H9 (cell line): ENCODE measurements around the gene UTP11. TPM values are rescaled to one million over a fixed set of nuclear protein-coding genes. Genes with fewer than 3 reads are reported as not detected.

Experiments
- DNase-seq: peaks from one replicate; pipeline ENCODE4 v3.0.0-alpha.2; 2017
- H2AFZ ChIP-seq: one replicate; pipeline ENCODE4 v1.6.1; 2013; ENCODE audit warnings: mild to moderate bottlenecking, low read length, control low read depth, moderate library complexity
- H2AK5ac ChIP-seq: 2 replicates; pipeline ENCODE4 v1.6.1; 2013; ENCODE audit warnings: low read length, control low read depth, mixed read lengths; ENCODE audit not compliant: insufficient read length
- H2BK120ac ChIP-seq: one replicate; pipeline ENCODE4 v1.6.1; 2013; ENCODE audit warnings: low read depth, mild to moderate bottlenecking, low read length, control low read depth, inconsistent platforms; ENCODE audit not compliant: poor library complexity, severe bottlenecking
- H2BK12ac ChIP-seq: 2 replicates; pipeline ENCODE4 v1.6.1; 2013; ENCODE audit warnings: low read length, control low read depth, mixed read lengths, low read depth; ENCODE audit not compliant: insufficient read length
- H2BK15ac ChIP-seq: 2 replicates; pipeline ENCODE4 v1.6.1; 2013; ENCODE audit warnings: low read depth, low read length, control low read depth
- H2BK20ac ChIP-seq: one replicate; pipeline ENCODE4 v1.6.1; 2013; ENCODE audit warnings: low read depth, mild to moderate bottlenecking, low read length, control low read depth, inconsistent platforms; ENCODE audit not compliant: poor library complexity, severe bottlenecking
- H2BK5ac ChIP-seq: 2 replicates; pipeline ENCODE4 v1.6.1; 2013; ENCODE audit warnings: low read length, control low read depth, mixed read lengths; ENCODE audit not compliant: insufficient read length
- H3K14ac ChIP-seq: 2 replicates; pipeline ENCODE4 v1.6.1; 2013; ENCODE audit warnings: low read length, control low read depth; ENCODE audit not compliant: insufficient read depth
- H3K18ac ChIP-seq: 2 replicates; pipeline ENCODE4 v1.6.1; 2013; ENCODE audit warnings: low read depth, mild to moderate bottlenecking, mixed read lengths, low read length, control low read depth; ENCODE audit not compliant: insufficient read length
- H3K23ac ChIP-seq: 2 replicates; pipeline ENCODE4 v1.6.1; 2013; ENCODE audit warnings: low read length, control low read depth, mixed read lengths, low read depth; ENCODE audit not compliant: insufficient read length
- H3K23me2 ChIP-seq: 2 replicates; pipeline ENCODE4 v1.6.1; 2013; ENCODE audit warnings: low read depth, mild to moderate bottlenecking, mixed read lengths, low read length, control low read depth; ENCODE audit not compliant: insufficient read length, poor library complexity, severe bottlenecking
- H3K27ac ChIP-seq: 2 replicates; pipeline ENCODE4 v1.5.1; 2013; ENCODE audit warnings: low read length, control low read depth, mixed read lengths, low read depth; ENCODE audit not compliant: insufficient read length
- H3K27me3 ChIP-seq: 2 replicates; pipeline ENCODE4 v1.6.1; 2013; ENCODE audit warnings: low read length, control low read depth, inconsistent platforms; ENCODE audit not compliant: insufficient read depth
- H3K4ac ChIP-seq: 2 replicates; pipeline ENCODE4 v1.6.1; 2013; ENCODE audit warnings: low read depth, mild to moderate bottlenecking, control low read depth, inconsistent platforms, low read length, moderate library complexity
- H3K4me1 ChIP-seq: 2 replicates; pipeline ENCODE4 v1.6.1; 2013; ENCODE audit warnings: low read length, control low read depth, inconsistent platforms; ENCODE audit not compliant: insufficient read depth
- H3K4me2 ChIP-seq: 2 replicates; pipeline ENCODE4 v1.6.1; 2013; ENCODE audit warnings: low read length, control low read depth, mixed read lengths; ENCODE audit not compliant: insufficient read length, insufficient read depth
- H3K56ac ChIP-seq: 2 replicates; pipeline ENCODE4 v1.6.1; 2013; ENCODE audit warnings: low read depth, mild to moderate bottlenecking, mixed read lengths, low read length, control low read depth; ENCODE audit not compliant: insufficient read length
- H3K79me1 ChIP-seq: 2 replicates; pipeline ENCODE4 v1.6.1; 2013; ENCODE audit warnings: low read depth, mild to moderate bottlenecking, moderate library complexity, low read length, control low read depth, inconsistent platforms; ENCODE audit not compliant: insufficient read depth, poor library complexity, severe bottlenecking
- H3K79me2 ChIP-seq: 2 replicates; pipeline ENCODE4 v1.6.1; 2013; ENCODE audit warnings: low read length, control low read depth, inconsistent platforms; ENCODE audit not compliant: insufficient read depth
- H3K9ac ChIP-seq: 2 replicates; pipeline ENCODE4 v1.6.1; 2013; ENCODE audit warnings: low read length, control low read depth, mixed read lengths; ENCODE audit not compliant: insufficient read length; ENCODE audit errors: extremely low read depth
- H3K9me3 ChIP-seq: one replicate; pipeline ENCODE4 v1.6.1; 2013; ENCODE audit warnings: low read depth, low read length, inconsistent platforms; ENCODE audit not compliant: control insufficient read depth
- H3T11ph ChIP-seq: one replicate; pipeline ENCODE4 v1.6.1; 2013; ENCODE audit warnings: mild to moderate bottlenecking, low read length, control low read depth, inconsistent platforms
- H4K20me1 ChIP-seq: one replicate; pipeline ENCODE4 v1.6.1; 2013; ENCODE audit not compliant: control insufficient read depth, insufficient read length, insufficient read depth
- H4K5ac ChIP-seq: 2 replicates; pipeline ENCODE4 v1.6.1; 2013; ENCODE audit warnings: low read depth, mild to moderate bottlenecking, mixed read lengths, low read length, control low read depth; ENCODE audit not compliant: insufficient read length
- H4K8ac ChIP-seq: replicated peaks from 2 replicates; pipeline ENCODE4 v1.6.1; 2013; ENCODE audit warnings: low read length, control low read depth, mixed read lengths, low read depth; ENCODE audit not compliant: insufficient read length
- H4K91ac ChIP-seq: 2 replicates; pipeline ENCODE4 v1.6.1; 2013; ENCODE audit warnings: low read depth, mild to moderate bottlenecking, moderate library complexity, mixed read lengths, low read length, control low read depth; ENCODE audit not compliant: insufficient read length
- H3K27ac Mint-ChIP-seq, 3 experiments: 2 replicates in 2 of 3; 3 replicates in 1 of 3; pipeline ENCODE4 v1.8.0; 2020 to 2021; ENCODE audit warnings: mixed read lengths in 3 of 3, mild to moderate bottlenecking in 1 of 3, moderate library complexity in 1 of 3
- H3K27me3 Mint-ChIP-seq: 2 replicates; pipeline ENCODE4 v1.8.0; 2021; ENCODE audit warnings: low read depth, mild to moderate bottlenecking, moderate library complexity, mixed read lengths
- H3K36me3 Mint-ChIP-seq, 3 experiments: 2 replicates in 2 of 3; 3 replicates in 1 of 3; pipeline ENCODE4 v1.8.0; 2020 to 2021; ENCODE audit warnings: low read depth in 3 of 3, mixed read lengths in 3 of 3; ENCODE audit not compliant: insufficient read depth in 1 of 3
- H3K4me1 Mint-ChIP-seq, 2 experiments: 2 replicates each; pipeline ENCODE4 v1.8.0; 2020; ENCODE audit warnings: mixed read lengths in 2 of 2
- H3K4me3 Mint-ChIP-seq, 2 experiments: 2 replicates in 1 of 2; 3 replicates in 1 of 2; pipeline ENCODE4 v1.8.0; 2020 to 2021; ENCODE audit warnings: mild to moderate bottlenecking in 2 of 2, mixed read lengths in 2 of 2, moderate library complexity in 1 of 2
- H3K9me3 Mint-ChIP-seq, 2 experiments: 2 replicates in 1 of 2; 3 replicates in 1 of 2; pipeline ENCODE4 v1.8.0; 2020; ENCODE audit warnings: mild to moderate bottlenecking in 2 of 2, mixed read lengths in 2 of 2, moderate library complexity in 1 of 2
- CTCF ChIP-seq: fragments of 200-600 bp; sonication (generic); conservative IDR thresholded peaks from 3 replicates; pipeline ENCODE4 v1.8.0; 2021; ENCODE audit warnings: antibody characterized with exemption, mild to moderate bottlenecking
- WGBS: extraction: QIAGEN DNeasy Blood & Tissue Kit; methylation state at CpG from one replicate; pipeline ENCODE4 v1.1.7; 2013; ENCODE audit warnings: missing lambda C conversion rate, low lambda C conversion rate, mixed read lengths; ENCODE audit not compliant: insufficient read length; ENCODE audit errors: extremely low coverage; 5-methylcytosine and 5-hydroxymethylcytosine counted together
- total RNA-seq: library from RNA; stranded (reverse); gene quantifications from 2 replicates; pipeline ENCODE4 v1.2.1, GENCODE V29; 2021

Gene UTP11
- total RNA-seq, 1 experiment from 2014 or later, result 63.1 TPM

GRCh38 chr1:38068220-38068979 is 55.9 kb downstream of the UTP11 start:
- Histone ChIP-seq H4K91ac (no peak overlapping the region), H2BK120ac (no peak overlapping the region), H3K27me3 (no peaks in the 10 kb centered on the region), H3K56ac (no peak overlapping the region), H3T11ph (no peak overlapping the region), H2AFZ (no peak overlapping the region), H3K23ac (no peak overlapping the region), H3K9ac (no peak overlapping the region), H3K9me3 (no peaks in the 10 kb centered on the region), H2BK5ac (no peak overlapping the region), H4K5ac (no peak overlapping the region), H4K20me1 (no peaks in the 10 kb centered on the region), H3K27ac (no peak overlapping the region), H3K4ac (no peak overlapping the region), H3K4me2 (no peak overlapping the region), H4K8ac (no peak overlapping the region), H3K18ac (no peak overlapping the region), H3K23me2 (no peaks in the 10 kb centered on the region), H2BK12ac (no peak overlapping the region), H3K4me1 (peaks cover 2% of the 10 kb centered on the region; the same call in 1 of the 2 replicates), H3K79me1 (no peaks in the 10 kb centered on the region), H2BK20ac (no peak overlapping the region), H3K79me2 (no peaks in the 10 kb centered on the region), H3K14ac (no peak overlapping the region; the same call in 1 of the 2 replicates), H2AK5ac (no peak overlapping the region), H2BK15ac (no peak overlapping the region)
- Mint-ChIP-seq H3K4me3 (no peak overlapping the region), H3K36me3 (no peaks in the 10 kb centered on the region), H3K9me3 (no peaks in the 10 kb centered on the region), H3K27me3 (peaks cover 5% of the 10 kb centered on the region; the same call in 1 of the 2 replicates), H3K4me1 (peaks cover 34 to 47% of the 10 kb centered on the region in 2 experiments), H3K27ac (no peak overlapping the region)
- no peak for TF ChIP-seq CTCF
- DNase-seq, result no peak
- no CpG with 5 or more reads among the region's 14 CpGs for WGBS
